ENCODE results near the gene ZNF862. TPM values are rescaled to one million over a fixed set of nuclear protein-coding genes. Genes with fewer than 3 reads are reported as not detected.

ZNF862 gene
- total RNA-seq, 2 donors from 2014 or later, result 8.8 to 9.9 TPM

- DNase-seq, result peak; percentile 9
- Histone ChIP-seq H3K4me1 (no peaks in the 10 kb centered on the region), H3K36me3 (no peaks in the 10 kb centered on the region), H3K4me3 (no peak overlapping the region), H3K9ac (ENCODE audit: low read depth in 2 of 2, low read length in 2 of 2) (no peak overlapping the region), H3K27ac (no peak overlapping the region), H3K27me3 (no peaks in the 10 kb centered on the region), H3K9me3 (no peaks in the 10 kb centered on the region)
- intact Hi-C loops (cut with DNase I), result no loop called here
- no peak for TF ChIP-seq CTCF (IDR thresholded peaks at IDR 0.05)
Measured at GRCh38 chr7:149879271-149879743, 41.1 kb downstream of the ZNF862 start.

DNA sequence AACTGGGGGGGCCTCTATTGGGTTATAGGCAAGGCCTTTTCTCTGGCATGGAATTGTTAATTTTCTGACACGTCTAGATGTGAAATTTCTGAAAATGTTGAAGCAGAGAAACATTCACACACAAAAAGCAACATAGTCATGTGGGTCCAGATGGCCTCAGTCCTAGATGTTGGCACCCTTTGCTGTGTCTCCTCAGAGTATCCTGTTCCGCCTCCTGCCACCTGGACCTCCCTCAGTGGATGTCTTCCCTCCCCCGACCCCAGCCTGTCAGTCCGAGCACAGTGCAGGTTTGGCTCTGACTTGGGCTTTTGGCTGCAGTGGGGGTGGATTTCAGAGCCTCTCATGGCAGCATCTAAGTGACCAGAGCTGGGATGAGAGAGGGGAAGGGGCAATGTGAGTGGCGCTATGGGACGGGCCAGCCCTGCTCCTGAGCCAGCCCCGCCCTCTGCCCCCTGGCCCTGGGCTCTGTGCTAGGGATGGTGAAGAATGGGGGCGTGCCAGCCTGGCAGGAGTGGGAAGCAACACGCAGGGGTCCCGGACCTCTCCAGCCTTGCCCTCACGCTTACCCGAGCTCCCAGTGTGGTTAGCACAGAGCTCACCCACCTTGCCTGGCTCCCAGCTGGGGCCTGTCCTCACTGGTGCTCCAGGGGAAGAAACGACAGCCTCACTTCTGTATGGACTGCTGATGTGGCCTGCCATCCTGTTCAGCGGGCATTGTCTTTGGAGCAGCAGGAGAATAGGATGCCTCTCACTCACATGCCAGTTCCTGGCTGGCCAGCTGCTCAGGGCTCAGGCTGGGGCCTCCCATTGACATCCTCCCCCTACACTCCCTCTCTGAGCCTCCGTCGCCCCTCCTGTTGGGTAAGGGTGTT, 41.8 kb downstream of the ZNF862 start:
- Histone ChIP-seq H3K4me3 (no peak overlapping the region), H3K27ac (no peak overlapping the region), H3K27me3 (no peaks in the 10 kb centered on the region), H3K9ac (ENCODE audit: low read depth in 2 of 2, low read length in 2 of 2) (no peak overlapping the region), H3K4me1 (no peaks in the 10 kb centered on the region), H3K36me3 (no peaks in the 10 kb centered on the region), H3K9me3 (no peaks in the 10 kb centered on the region)
- TF ChIP-seq CTCF (IDR thresholded peaks at IDR 0.05), result no peak
- DNase-seq, result peak; percentile 14
- intact Hi-C loops (cut with DNase I), result loop anchor here (10.0 kb wide), 1 partner anchor 165 kb away; no protein-coding TSS in a partner anchor

GRCh38 chr7:149880638-149881311, 42.6 kb downstream of the ZNF862 start:
- no peaks in the 10 kb centered on the region for H3K27me3 ChIP-seq
- DNase-seq, result peak; percentile 18
- H3K4me3 ChIP-seq, result no peak overlapping the region
- H3K4me1 ChIP-seq, result no peaks in the 10 kb centered on the region
- H3K9ac ChIP-seq (ENCODE audit: low read depth in 2 of 2, low read length in 2 of 2), result no peak overlapping the region
- no peak overlapping the region for H3K27ac ChIP-seq
- H3K9me3 ChIP-seq, result no peaks in the 10 kb centered on the region
- no peak for TF ChIP-seq CTCF (IDR thresholded peaks at IDR 0.05)
- H3K36me3 ChIP-seq, result no peaks in the 10 kb centered on the region
- intact Hi-C loops (cut with DNase I), result loop anchor here (10.0 kb wide), 1 partner anchor 164 kb away; no protein-coding TSS in a partner anchor

DNA sequence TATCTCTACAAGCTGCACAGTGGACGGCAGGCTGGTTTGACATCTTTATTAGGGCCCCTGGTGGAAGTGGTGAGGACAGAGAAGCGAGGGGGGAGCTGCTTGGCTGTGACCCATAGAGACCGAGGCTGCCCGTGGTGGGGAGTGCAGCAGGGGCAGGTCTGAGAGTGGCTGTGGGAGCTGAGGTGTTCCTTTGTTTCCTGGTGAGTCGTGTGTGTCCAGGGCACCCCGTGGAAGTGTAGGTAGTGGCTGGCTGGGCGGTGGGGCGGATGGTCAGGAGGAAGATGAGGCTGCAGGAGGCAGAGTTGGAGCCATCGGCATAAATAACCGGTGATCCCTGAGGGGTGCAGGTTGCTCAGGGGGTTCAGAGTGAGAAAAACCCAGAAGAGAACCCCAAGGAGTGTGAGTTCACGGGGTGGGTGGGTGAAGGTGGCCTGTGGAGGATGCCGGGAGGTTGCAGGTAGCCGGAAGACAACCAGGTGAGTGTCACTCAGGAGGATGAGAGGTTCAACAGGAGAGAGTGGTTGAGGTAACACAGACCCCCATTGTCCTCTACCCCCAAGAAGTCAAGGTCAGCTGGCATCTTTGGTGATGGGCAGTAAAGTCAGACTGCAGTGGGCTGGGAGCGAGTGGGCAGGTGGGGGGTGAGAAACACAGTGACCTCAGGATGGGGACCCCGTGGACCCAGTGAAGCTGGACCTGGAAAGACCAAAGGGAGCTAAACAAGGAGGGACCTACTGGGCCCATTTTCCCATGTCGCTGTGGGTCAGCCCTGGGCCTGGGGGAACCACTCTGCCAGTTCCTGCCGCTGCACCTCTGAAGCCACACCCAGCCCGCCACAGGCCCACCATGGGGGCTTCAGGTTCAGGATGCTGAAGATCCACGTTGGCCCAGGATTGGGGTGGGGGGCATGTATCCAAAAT, 43.4 kb downstream of the ZNF862 start:
- no peak overlapping the region for H3K4me3 ChIP-seq
- no peak overlapping the region for H3K9ac ChIP-seq (ENCODE audit: low read depth in 2 of 2, low read length in 2 of 2)
- no peak overlapping the region for H3K27ac ChIP-seq
- TF ChIP-seq CTCF (IDR thresholded peaks at IDR 0.05), result no peak
- peak; percentile 15 for DNase-seq
- no peaks in the 10 kb centered on the region for H3K4me1 ChIP-seq
- H3K9me3 ChIP-seq, result no peaks in the 10 kb centered on the region
- intact Hi-C loops (cut with DNase I), result loop anchor here (10.0 kb wide), 1 partner anchor 163 kb away; no protein-coding TSS in a partner anchor
- no peaks in the 10 kb centered on the region for H3K36me3 ChIP-seq
- no peaks in the 10 kb centered on the region for H3K27me3 ChIP-seq

Data from colonic mucosa (tissue), 4 donors.